HG03066 (cell line): Measurements from ENCODE around the gene TMEM138.

Experiments used
- ATAC-seq: cut with Tn5 transposase; IDR thresholded peaks from one replicate; pipeline ENCODE4 v1.9.1; 2021; ENCODE audit warnings: low read depth; ENCODE audit not compliant: unreplicated experiment

The TMEM138 gene

DNA sequence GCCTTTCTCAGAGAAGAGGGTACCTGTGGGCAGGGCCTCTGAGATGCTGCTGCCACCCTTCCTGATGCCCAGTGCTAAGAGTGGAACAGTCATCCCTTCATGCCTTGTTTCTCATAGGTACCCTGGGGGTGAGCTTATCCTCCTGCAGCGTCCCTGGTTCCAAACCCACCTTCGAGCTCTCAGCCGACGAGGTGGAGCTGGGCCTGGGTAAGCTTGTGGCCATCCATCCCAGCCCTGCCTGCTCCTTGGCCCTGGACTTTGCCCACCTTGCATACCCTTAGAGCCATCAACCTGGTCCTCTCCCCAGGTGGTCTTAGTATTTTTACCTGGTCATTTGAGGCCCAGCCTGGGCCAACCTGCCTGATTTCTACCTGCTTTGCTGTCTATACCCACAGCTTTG, 20.5 kb upstream of the TMEM138 start:
- ATAC-seq: no peak

DNA sequence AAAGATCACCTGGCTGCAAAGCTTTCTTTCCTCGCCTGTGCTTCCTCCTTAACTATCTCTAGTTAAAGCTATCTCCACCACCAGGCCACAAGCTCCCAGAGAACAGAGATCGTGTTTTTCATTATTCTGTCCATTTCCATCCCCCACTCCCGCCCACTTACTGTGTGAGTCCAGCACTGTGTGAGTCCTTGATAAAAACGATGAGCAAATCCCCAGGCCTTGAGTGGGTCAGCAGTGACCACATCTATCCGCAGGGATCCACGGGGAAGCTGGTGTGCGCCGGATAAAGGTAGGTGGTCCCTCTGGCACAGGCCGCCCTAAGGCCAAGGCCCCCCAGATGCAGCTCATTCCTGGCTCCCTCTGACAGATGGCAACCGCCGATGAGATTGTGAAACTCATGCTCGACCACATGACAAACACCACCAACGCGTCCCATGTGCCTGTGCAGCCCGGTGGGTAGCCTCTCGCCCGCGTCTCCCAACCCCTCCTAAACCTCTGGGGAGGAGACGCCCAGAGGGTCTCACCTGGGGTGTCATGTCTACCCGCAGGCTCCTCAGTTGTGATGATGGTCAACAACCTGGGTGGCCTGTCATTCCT, 19.9 kb upstream of the TMEM138 start:
- no peak for ATAC-seq

DNA sequence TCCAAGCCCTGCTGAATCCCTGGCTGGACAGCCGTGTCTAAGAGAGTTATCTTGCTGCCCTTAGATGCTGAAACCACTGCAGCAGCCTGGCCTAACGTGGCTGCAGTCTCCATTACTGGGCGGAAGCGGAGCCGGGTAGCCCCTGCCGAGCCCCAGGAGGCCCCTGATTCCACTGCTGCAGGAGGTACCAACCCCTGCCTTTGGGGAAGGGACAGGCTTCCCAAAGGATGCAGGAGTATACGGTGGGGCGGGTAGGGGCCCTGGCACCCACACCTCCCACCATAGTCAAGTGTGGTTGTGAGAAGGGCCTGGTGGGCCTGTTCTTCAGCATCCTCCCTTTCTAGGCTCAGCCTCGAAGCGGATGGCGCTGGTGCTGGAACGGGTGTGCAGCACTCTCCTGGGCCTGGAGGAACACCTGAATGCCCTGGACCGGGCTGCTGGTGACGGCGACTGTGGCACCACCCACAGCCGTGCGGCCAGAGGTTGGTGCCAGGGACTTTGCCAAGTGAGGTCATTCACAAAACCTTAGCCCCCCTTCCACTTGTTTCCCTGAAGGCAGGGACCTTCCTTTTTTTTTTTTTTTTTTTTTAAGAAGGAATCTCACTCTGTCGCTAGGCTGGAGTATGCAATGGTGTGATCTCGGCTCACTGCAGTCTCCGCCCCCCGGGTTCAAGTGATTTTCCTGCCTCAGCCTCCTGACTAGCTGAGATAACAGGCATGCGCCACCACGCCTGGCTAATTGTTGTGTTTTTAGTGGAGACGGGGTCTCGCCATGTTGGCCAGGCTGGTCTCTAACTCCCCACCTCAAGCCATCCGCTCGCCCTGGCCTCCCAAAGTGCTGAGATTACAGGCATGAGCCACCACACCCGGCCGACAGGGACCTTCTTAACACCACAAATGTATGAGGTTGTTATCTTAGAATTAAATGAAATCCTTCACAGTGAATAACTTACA, 18.1 kb upstream of the TMEM138 start:
- ATAC-seq: no peak

DNA sequence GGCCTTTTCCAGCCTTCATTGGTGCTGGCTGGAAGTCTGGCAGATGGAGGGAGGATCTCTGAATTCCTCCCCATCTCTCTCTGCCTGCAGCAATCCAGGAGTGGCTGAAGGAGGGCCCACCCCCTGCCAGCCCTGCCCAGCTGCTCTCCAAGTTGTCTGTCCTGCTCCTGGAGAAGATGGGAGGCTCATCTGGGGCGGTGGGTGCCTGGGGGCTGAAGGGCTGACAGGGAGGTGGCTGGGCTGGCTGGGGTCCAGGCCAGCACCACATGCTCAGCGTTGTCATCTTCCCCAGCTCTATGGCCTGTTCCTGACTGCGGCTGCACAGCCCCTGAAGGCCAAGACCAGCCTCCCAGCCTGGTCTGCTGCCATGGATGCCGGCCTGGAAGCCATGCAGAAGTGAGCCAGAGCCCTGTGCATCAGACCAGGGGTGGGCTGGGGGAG, 17.0 kb upstream of the TMEM138 start:
- ATAC-seq: no peak

DNA sequence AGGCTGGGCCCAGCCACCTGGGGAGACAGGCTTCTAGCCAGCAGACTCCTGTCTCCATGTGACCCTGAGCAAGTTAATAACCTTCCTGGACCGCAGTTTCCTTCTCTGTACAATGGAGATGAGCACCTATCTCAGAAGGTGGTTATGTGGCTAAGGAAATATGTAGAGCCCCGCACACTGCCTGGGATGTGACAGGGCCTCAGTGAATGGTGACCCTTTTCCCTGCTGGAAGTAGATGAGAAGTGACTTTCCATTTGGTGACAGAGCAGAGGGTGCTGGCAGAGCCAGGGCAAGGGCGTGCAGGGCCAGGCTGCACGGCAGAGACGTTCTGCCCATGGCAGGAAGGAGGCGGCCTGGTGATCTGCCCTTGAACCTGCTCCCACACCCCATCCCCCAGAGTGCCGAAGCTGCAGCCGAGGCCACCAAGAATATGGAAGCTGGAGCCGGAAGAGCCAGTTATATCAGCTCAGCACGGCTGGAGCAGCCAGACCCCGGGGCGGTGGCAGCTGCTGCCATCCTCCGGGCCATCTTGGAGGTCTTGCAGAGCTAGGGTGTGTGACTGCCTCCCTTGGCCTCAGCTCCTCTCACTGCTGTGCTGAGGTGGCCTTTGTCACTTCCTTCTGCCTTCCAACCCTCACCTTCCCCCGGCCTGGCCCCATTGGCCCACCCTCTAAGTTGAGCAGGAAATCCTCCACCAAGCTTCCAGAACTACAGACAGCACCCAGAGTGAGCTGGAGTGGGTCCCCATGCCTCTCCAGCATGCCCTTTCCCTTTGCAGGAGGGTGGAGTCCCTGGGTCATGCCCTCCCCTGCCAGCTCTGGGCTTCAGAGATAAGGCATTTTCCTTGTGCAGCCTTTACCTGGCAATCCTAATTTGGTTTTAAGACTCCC, 16.0 kb upstream of the TMEM138 start:
- no peak for ATAC-seq

DNA sequence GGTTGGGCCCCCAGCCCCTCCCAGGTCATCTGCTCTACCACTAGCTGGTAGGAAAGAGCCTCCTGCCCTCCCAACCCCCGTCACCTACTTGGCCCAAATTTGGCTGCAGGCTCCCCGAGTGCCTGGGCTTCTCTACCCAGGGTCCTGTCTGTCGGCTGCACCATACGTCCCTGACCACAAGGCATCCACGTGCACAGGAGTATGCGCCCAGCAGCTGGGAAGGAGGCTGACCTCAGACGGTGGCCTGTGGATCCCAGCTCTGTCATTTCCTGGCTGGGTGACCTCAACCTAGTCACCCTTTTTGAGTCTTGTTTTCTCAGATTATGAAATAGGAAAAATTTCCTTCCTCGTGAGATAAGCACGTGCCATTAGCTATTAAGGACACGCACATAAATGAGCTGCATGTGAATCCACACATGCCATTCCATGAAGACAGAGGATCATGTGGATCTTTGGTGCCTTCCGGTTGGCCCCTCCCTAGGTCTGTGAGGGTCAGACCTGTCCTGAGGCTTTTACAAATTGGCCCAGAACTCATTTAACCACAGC, 14.2 kb upstream of the TMEM138 start:
- ATAC-seq: no peak

DNA sequence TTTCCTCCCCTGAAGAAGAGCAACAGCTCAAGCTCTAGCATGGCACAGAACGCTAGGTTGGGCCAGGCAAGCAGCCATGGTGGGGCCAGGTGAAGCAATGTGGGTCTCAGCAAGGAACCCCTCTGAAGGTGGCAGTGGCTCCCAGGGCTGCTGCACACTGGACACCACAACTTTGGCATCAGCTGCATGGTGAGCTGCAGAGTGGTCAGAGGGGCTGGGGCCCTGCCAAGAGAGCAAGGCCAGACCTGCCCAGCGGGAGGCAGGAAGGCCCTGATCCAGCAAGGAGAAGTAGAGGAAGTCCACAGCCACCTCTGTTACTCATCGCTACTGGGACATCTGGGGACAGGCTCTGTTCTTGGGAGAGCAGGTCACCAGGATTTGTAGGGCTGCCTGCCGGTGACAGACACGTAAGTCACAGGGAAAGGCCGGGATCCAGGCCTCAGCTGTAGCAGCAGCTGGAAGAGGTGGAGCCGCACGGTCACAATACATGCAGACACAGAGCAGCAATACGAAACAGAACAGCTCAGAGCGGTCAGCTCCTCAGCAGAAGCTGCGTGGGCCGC, 12.9 kb upstream of the TMEM138 start:
- no peak for ATAC-seq

DNA sequence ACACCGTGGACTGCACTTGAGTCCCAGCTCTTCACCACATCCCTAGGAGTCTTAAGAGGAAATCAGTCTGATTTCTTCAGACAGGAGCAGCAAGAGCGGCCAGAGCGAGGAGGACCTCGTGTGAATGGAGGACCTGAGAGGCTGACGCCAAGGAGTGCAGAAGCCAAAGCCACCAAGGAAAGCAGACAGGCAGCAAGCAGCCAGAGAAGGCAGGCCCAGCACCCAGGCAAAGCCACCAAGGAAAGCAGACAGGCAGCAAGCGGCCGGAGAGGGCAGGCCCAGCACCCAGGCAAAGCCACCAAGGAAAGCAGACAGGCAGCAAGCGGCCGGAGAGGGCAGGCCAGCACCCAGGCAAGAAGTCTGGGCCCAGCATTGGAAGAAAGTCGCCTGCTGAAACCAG, 12.3 kb upstream of the TMEM138 start:
- ATAC-seq: no peak

DNA sequence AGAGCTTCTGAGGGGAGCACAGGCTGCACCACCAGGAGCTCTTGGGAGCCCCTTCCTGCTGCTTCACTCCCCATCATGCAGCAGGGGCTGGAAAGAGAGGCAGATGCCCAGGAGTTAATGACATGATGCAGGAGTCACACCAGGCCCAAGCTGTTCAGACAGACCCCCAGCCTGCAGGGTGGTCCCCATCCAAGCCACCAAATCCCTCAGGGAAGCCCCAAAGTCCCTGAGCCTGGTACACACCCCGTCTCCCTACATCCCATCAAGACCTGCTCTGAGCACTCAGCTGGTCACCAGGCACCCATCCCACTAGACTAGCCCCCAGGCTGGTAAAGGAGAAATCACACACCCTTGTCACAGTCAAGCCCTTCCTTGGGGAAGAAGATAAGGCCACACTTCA, 11.8 kb upstream of the TMEM138 start:
- ATAC-seq: no peak

DNA sequence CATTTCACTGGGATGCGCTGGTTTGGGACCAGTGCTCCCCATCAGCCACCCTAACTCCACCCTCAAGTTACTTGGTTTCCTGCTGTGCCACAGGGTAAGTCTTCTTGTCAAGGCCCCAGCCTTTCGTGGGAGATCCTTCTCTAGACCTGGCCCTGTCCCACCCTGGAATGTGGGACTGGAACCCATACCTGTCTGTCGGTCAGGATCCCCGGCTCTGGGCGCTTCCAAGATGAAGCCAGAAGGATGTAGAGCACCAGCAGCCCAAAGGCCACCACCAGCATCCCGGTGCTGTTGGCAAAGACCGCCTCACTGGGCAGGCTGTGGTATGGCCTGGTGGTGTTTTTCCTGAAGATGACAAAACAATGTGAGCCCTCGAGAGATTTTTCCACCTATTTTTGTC, 11.4 kb upstream of the TMEM138 start:
- no peak for ATAC-seq

DNA sequence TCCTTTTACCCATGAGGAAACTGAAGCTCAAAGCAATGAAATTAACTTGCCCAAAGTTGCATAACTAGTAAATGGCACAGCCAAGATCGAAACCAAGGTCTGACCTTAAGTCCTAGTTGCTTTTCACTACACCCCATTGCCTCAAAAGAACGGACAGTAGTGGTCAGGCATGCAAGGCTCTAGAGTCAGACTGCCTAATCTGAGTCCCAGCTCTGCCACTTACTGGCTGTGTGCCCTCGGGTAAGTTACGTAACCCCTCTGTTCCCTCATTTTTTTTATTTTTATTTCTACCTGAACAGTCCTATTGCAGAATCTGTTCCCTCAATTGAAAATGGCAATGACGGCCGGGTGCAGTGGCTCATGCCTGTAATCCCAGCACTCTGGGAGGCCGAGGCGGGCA, 10.1 kb upstream of the TMEM138 start:
- ATAC-seq: no peak

DNA sequence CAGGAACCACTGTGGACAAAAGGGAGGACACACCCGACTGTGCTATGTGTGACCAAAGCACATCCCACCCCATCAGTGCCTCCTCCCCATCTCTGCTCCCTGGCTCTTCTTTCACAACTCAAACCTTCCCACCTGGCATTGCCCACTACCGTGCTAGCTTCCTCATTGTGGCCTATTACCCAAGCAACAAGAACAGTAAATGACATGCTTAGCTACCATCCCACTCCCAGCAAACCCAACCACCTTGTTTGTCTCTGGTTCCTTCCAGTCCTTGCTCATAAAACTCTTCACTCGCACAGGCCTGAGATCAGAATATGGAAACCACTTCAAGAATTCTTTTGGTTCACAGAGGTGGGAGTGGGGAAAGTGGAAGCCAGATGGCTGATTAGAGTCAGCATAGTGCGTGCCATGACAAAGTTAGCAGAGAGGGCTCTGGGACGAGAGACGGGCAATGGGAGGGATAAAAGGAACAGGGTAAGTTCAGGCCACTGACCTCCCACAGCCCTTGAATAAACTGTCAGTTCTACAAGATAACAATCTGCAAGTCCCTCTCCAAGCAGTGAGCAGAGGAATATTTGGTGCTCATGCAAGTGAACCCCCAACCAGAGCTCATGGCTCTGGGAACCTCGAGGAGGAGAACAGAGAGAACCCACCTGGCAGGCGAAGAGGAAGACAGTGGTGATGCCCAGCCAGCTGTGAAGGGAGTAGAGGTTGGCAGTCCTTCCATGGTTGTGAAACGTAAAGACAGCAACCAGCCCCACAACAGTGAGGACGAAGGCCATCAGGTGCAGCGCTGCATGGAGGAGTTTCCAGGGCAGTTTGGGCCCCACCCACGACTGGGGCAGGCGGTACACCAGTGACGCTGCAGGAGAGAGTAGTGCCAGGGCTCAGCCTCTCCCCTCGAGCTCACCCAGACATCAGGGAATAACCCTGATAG, 8.8 kb upstream of the TMEM138 start:
- no peak for ATAC-seq

DNA sequence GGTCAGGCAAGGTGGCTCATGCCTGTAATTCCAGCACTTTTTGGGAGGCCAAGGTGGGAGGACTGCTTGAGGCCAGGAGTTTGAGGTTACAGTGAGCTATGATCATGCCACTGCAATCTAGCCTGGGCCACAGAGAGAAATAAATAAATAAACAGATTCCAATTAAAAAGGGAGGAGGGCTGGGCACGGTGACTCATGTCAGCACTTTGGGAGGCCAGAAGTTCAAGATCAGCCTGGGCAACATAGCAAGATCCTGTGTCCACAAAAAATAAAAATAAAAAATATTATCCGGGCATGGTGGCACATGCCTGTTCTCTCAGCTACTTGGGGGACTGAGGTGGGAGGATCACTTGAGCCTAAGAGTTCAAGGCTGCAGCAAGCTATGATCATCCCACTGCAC, 8.0 kb upstream of the TMEM138 start:
- ATAC-seq: no peak

DNA sequence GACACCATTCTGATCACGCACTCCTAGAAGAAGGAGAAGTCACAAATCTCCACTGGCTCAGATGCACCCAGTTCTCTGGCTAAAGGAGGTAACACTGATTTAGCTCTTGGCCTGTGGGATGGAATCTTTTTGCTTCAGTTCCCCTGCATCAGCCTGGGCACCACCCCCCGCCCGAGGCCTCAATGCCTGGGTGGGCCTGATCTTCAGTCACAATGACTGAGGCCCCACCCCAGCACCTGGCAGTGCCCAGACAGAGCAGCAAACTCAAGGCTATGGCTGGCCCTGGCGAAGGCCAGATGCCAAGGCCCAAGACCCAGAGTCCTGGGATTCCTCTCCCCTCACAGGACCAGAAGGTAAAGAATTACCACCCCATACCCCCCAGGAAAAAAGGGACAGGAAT, 5.5 kb upstream of the TMEM138 start:
- no peak for ATAC-seq

DNA sequence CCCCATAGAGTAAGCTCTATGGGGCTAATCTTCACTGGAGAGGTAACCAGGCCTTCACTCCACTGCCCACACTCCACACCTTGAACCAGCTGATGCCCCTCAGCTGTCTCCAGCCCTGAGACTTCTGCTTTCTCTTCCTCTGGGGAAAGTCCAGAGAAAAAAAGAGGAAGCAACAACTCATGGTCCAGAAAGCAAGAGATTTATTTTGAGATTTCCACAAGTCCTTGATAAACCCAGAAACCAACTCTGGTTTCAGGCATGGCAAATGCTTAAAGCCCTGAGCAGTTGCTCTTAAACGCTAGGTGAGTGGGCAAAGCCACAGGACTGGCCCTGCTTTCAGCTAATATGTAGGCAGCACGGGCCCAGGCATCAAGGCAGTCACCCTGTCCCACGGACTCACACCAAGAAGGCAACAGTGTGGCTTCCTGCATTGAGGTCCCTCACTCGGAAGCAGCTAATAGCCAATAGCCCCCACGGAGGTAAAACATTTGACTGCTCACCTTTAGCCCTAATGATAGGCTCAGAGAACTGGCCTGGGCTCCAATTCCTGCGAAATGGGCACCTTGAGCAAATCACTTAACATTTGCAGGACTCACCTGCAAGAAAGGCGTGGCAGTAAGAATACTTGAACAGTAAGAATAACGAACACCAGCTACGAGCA, 4.8 kb upstream of the TMEM138 start:
- peak; percentile 42 for ATAC-seq

DNA sequence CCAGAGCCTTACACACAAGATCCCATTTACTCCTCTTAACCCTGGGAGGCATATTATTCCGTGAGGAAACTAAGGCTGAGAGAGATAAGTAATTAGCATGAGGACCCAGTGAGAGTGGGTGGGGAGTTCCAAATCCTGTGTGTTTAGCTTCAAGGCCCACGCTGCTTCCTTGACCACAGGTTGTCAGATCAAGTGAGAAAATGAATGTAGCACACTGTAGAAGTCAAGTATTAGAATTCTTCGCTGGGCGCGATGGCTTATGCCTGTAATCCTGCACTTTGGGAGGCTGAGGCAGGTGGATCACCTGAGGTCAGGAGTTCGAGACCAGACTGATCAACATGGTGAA, 4.3 kb upstream of the TMEM138 start:
- ATAC-seq: no peak

DNA sequence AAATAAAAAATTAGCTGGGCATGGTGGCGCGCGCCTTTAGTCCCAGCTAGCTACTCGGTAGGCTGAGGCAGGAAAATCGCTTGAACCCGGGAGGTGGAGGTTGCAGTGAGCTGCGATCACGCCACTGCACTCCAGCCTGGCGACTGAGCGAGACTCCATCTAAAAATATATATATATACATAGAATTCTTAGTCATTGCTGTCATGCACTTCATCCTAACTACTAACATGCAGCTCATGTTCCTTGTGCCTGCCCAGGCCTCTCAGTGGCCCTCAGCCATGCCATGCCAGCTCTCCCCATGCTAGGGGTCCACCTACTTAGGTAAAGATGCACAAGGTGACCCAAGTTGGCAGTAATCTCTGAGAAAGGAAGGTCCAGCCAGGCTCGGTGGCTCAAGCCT, 3.6 kb upstream of the TMEM138 start:
- ATAC-seq: no peak

DNA sequence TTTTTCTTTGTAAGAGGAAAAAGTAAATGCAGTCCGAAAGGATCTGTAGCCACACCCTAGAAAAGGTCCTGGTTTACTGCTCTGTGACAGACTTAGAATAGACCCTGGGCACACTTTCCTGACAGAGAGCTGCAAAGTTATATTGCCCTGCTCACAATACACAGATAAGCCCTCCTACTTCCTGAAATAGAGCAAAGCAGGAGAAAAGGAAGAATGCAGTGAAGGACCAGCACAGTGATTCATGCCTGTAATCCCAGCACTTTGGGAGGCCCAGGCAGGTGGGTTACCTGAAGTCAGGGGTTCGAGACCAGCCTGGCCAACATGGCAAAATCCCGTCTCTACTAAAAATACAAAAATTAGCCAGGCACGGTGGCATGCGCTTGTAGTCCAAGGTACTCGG, 2.7 kb upstream of the TMEM138 start:
- no peak for ATAC-seq

DNA sequence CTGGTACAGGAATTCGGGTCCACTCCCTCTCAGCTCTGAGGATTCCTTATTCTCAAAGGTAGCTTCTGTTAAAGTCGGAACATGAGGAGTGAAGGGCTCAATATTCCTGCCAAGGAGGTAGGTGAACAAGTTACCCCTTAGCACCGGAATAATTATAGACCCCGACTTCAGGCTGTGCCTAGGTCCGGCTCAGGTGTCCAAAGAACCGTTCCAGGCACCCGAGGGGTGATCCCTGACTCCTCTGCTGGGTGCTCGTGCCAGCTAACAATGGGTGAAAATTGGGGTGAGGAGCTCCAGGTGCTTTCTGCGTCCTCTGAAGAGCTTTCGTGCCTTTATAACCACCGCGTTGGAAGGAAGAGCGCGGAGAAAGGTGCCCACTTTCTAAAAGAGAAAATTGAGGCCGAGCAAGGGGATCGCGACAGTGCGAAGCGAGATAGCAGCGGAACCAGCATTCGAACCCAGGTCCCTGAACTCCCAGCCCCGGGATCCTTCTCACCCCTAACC, 885 bp upstream of the TMEM138 start:
- no peak for ATAC-seq
